NCI-H2107 (cell line): ENCODE results near the gene MTA3.
"Not testable (repeated sequence)": the region's sequence is repeated elsewhere in the genome, so short reads cannot be mapped to it uniquely, and the experiment has no call there.

ENCODE experiments used
- DNase-seq: peaks from one replicate; lab custom pipeline; 2025; lab: John Stamatoyannopoulos, UW

MTA3 gene

GRCh38 chr2:42613281-42614064, 45.0 kb downstream of the MTA3 start:
- no peak for DNase-seq

GRCh38 chr2:42614838-42615237, 46.4 kb downstream of the MTA3 start:
- DNase-seq, result no peak

GRCh38 chr2:42618116-42618515, 49.7 kb downstream of the MTA3 start:
- no peak for DNase-seq

- no peak for DNase-seq
Observed at GRCh38 chr2:42618972-42619371, 50.5 kb downstream of the MTA3 start.

- not testable (repeated sequence) for DNase-seq
Observed at GRCh38 chr2:42621626-42622025, 53.2 kb downstream of the MTA3 start.

- DNase-seq, result no peak
Observed at GRCh38 chr2:42622943-42623676, 54.7 kb downstream of the MTA3 start.

GRCh38 chr2:42624047-42624446, 55.6 kb downstream of the MTA3 start:
- DNase-seq, result no peak

- DNase-seq, result not testable (repeated sequence)
Observed at GRCh38 chr2:42628024-42628423, 59.6 kb downstream of the MTA3 start.

- DNase-seq, result no peak
Observed at GRCh38 chr2:42636934-42637333, 68.5 kb downstream of the MTA3 start.

- no peak for DNase-seq
Observed at GRCh38 chr2:42638080-42638784, 69.8 kb downstream of the MTA3 start.

GRCh38 chr2:42639340-42640077, 71.1 kb downstream of the MTA3 start:
- DNase-seq, result no peak

GRCh38 chr2:42640261-42640660, 71.8 kb downstream of the MTA3 start:
- DNase-seq, result no peak

- DNase-seq, result not testable (repeated sequence)
Observed at GRCh38 chr2:42642371-42642770, 73.9 kb downstream of the MTA3 start.

GRCh38 chr2:42645551-42645950, 77.1 kb downstream of the MTA3 start:
- DNase-seq, result no peak

- DNase-seq, result no peak
Observed at GRCh38 chr2:42648796-42649195, 80.4 kb downstream of the MTA3 start.

GRCh38 chr2:42651057-42651456, 82.6 kb downstream of the MTA3 start:
- DNase-seq, result no peak

GRCh38 chr2:42652086-42652485, 83.7 kb downstream of the MTA3 start:
- no peak for DNase-seq

GRCh38 chr2:42653039-42653438, 84.6 kb downstream of the MTA3 start:
- no peak for DNase-seq

- no peak for DNase-seq
Observed at GRCh38 chr2:42653908-42654445, 85.5 kb downstream of the MTA3 start.

- no peak for DNase-seq
Observed at GRCh38 chr2:42658306-42658705, 89.9 kb downstream of the MTA3 start.

GRCh38 chr2:42659609-42660008, 91.2 kb downstream of the MTA3 start:
- DNase-seq, result peak; percentile 3
